ENCODE measurements around the gene NPM1. TPM values are rescaled to one million over a fixed set of nuclear protein-coding genes. Genes with fewer than 3 reads are reported as not detected.

The NPM1 gene
- total and polyA plus RNA-seq, 12 donors, result 376 to 1,874 (median 682) TPM

- Histone ChIP-seq H3K4me1 (replicated peaks in 1 of 2) (no peaks in the 10 kb centered on the region), H3K27me3 (no peaks in the 10 kb centered on the region), H3K36me3 (replicated peaks in 1 of 2) (no peaks in the 10 kb centered on the region), H3K9me3 (replicated peaks in 1 of 3) (no peaks in the 10 kb centered on the region), H3K27ac (no peak overlapping the region), H3K4me3 (no peak overlapping the region)
- WGBS, 4 donors, result 88 to 98% (median 94%) methylated on average over 4 of the region's 4 CpGs
- TF ChIP-seq, protein P1, sequence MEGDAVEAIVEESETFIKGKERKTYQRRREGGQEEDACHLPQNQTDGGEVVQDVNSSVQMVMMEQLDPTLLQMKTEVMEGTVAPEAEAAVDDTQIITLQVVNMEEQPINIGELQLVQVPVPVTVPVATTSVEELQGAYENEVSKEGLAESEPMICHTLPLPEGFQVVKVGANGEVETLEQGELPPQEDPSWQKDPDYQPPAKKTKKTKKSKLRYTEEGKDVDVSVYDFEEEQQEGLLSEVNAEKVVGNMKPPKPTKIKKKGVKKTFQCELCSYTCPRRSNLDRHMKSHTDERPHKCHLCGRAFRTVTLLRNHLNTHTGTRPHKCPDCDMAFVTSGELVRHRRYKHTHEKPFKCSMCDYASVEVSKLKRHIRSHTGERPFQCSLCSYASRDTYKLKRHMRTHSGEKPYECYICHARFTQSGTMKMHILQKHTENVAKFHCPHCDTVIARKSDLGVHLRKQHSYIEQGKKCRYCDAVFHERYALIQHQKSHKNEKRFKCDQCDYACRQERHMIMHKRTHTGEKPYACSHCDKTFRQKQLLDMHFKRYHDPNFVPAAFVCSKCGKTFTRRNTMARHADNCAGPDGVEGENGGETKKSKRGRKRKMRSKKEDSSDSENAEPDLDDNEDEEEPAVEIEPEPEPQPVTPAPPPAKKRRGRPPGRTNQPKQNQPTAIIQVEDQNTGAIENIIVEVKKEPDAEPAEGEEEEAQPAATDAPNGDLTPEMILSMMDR (IDR thresholded peaks at IDR 0.05), result no peak
- TF ChIP-seq POLR2A (IDR thresholded peaks at IDR 0.05), result no peak
- DNase-seq, result no peak
- intact Hi-C loops (cut with DNase I), result no loop called here
Observed at GRCh38 chr5:171434874-171435273, 47.2 kb downstream of the NPM1 start.

DNA sequence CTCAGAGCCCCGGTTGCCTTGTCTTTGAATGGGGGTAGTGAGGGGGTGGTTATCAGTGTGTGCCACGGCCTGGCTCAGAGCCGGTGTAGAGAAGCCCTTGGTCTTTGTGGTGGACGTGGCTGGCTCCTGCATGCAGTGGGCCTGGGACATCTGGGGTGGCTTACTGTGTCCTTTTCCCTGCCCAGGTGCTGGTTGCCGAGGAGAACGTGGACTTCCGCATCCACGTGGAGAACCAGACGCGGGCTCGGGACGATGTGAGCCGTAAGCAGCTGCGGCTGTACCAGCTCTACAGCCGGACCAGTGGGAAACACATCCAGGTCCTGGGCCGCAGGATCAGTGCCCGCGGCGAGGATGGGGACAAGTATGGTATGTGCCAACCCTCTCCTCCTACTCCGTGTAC is 48.3 kb downstream of the NPM1 start:
- TF ChIP-seq, protein P1 (IDR thresholded peaks at IDR 0.05), result no peak
- no peak for TF ChIP-seq POLR2A (IDR thresholded peaks at IDR 0.05)
- H3K27me3 ChIP-seq, result no peaks in the 10 kb centered on the region
- H3K9me3 ChIP-seq (replicated peaks in 1 of 3), result no peaks in the 10 kb centered on the region
- WGBS, 4 donors, result 80 to 97% (median 95%) methylated on average over 13 to 20 of the region's 20 CpGs
- no peak overlapping the region for H3K27ac ChIP-seq
- DNase-seq, result no peak
- intact Hi-C loops (cut with DNase I), result no loop called here
- H3K36me3 ChIP-seq (replicated peaks in 1 of 2), result no peaks in the 10 kb centered on the region
- H3K4me3 ChIP-seq, result no peak overlapping the region
- H3K4me1 ChIP-seq (replicated peaks in 1 of 2), result no peaks in the 10 kb centered on the region

- Histone ChIP-seq H3K27me3 (no peaks in the 10 kb centered on the region), H3K9me3 (replicated peaks in 1 of 3) (no peaks in the 10 kb centered on the region), H3K4me1 (replicated peaks in 1 of 2) (no peaks in the 10 kb centered on the region), H3K27ac (no peak overlapping the region), H3K36me3 (replicated peaks in 1 of 2) (no peaks in the 10 kb centered on the region), H3K4me3 (no peak overlapping the region)
- TF ChIP-seq, protein P1 (IDR thresholded peaks at IDR 0.05), result no peak
- TF ChIP-seq POLR2A (IDR thresholded peaks at IDR 0.05), result no peak
- 84 to 92% (median 85%) methylated on average over 7 to 13 of the region's 13 CpGs for WGBS, 4 donors
- intact Hi-C loops (cut with DNase I), result no loop called here
- no peak for DNase-seq
Observed at GRCh38 chr5:171436804-171437285, 49.2 kb downstream of the NPM1 start.

DNA sequence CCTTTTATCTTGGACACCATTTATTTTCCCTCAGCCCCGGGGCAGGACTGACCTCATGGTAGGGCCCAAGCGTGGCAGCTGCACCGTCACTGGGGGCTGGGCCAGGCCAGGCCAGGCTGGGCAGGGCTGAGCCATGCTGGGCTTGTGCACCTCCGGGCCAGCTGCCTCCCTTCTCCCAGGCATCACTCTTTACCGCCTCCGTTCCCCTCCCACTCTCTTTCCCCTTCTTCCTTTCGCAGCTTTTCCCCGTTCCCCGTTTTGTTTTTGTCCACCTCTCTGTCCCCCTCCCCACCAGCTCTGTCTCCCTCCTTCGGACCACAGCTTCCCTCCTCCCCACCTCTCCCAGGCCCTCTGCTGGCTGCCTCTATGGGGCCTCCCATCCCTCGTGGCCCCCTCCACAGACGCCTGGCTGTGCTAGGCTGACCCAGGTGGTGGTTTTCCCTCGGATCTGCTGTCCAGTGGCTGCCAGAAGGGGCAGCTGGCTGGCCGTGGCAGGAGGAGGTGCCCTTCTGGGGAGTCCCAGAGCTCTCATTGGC is 49.7 kb downstream of the NPM1 start:
- intact Hi-C loops (cut with DNase I), result no loop called here
- no peaks in the 10 kb centered on the region for H3K9me3 ChIP-seq (replicated peaks in 1 of 3)
- WGBS, 4 donors, result 67 to 72% (median 70%) methylated on average over 13 to 14 of the region's 14 CpGs
- DNase-seq, result peak in 1 of 7 donors; percentile 59
- H3K27me3 ChIP-seq, result no peaks in the 10 kb centered on the region
- TF ChIP-seq POLR2A (IDR thresholded peaks at IDR 0.05), result no peak
- TF ChIP-seq, protein P1 (IDR thresholded peaks at IDR 0.05), result no peak
- H3K4me3 ChIP-seq, result no peak overlapping the region
- no peaks in the 10 kb centered on the region for H3K4me1 ChIP-seq (replicated peaks in 1 of 2)
- no peaks in the 10 kb centered on the region for H3K36me3 ChIP-seq (replicated peaks in 1 of 2)
- H3K27ac ChIP-seq, result no peak overlapping the region
